ENCODE data around the gene PIK3R6. TPM values are rescaled to one million over a fixed set of nuclear protein-coding genes. Genes with fewer than 3 reads are reported as not detected.

PIK3R6 gene
- total RNA-seq, 1 experiment from 2014 or later = not detected

DNA sequence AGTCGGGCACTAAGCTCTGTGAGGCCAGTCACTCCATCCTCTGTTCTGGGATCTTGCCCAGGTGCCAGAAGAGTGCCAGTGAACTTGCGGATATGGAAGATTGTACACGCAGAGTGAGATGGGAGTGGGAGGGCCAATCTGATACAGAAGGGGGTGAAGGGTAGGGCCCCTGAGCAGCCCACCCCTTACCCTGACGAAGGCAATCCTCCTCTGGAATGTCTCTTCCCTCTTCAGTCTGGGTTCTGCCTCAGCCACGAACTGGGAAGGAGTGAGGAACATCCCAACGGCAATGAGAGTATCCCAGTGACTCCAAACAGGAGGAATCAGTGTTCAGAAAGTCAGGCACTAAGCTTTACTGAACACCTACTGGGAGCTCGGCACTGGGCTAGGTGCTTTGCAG, 11.9 kb upstream of the PIK3R6 start:
- BruUV-seq (replicated peaks) = no TSS peak
- Histone ChIP-seq H3K27me3 (replicated peaks; ENCODE audit: control insufficient read depth, insufficient read depth, low read length) (no peaks in the 10 kb centered on the region), H3K4me1 (peaks cover 11% of the 10 kb centered on the region; the same call in 1 of the 2 replicates), H3K36me3 (ENCODE audit: control insufficient read depth, insufficient read depth, low read length) (no peaks in the 10 kb centered on the region), H3K9me3 (no peaks in the 10 kb centered on the region), H3K4me3 (ENCODE audit: low read depth, low read length) (no peak overlapping the region)
- Mint-ChIP-seq H3K36me3 (ENCODE audit: insufficient read depth, unreplicated experiment) (no peaks in the 10 kb centered on the region), H3K27ac (ENCODE audit: unreplicated experiment) (no peak overlapping the region), H3K4me1 (ENCODE audit: low read depth, unreplicated experiment) (peaks cover 6% of the 10 kb centered on the region), H3K9me3 (ENCODE audit: unreplicated experiment) (no peaks in the 10 kb centered on the region), H3K27me3 (ENCODE audit: insufficient read depth, unreplicated experiment) (no peaks in the 10 kb centered on the region), H3K4me3 (ENCODE audit: unreplicated experiment) (no peak overlapping the region)
- no peak for DNase-seq
- intact Hi-C loops (cut with micrococcal nuclease; ENCODE audit: unreplicated experiment) = no loop called here
- no peak for TF ChIP-seq CTCF (IDR thresholded peaks at IDR 0.05; ENCODE audit: insufficient read depth in 1 of 2, low read depth in 1 of 2, low read length in 1 of 2, severe bottlenecking in 1 of 2, unreplicated experiment in 1 of 2)
- ChIA-PET POLR2A (no interaction called here), CTCF (no interaction called here)

- Mint-ChIP-seq H3K4me3 (ENCODE audit: unreplicated experiment) (no peak overlapping the region), H3K9me3 (ENCODE audit: unreplicated experiment) (no peaks in the 10 kb centered on the region), H3K4me1 (ENCODE audit: low read depth, unreplicated experiment) (peaks cover 6% of the 10 kb centered on the region), H3K27me3 (ENCODE audit: insufficient read depth, unreplicated experiment) (no peaks in the 10 kb centered on the region), H3K27ac (ENCODE audit: unreplicated experiment) (no peak overlapping the region), H3K36me3 (ENCODE audit: insufficient read depth, unreplicated experiment) (no peaks in the 10 kb centered on the region)
- Histone ChIP-seq H3K4me3 (ENCODE audit: low read depth, low read length) (no peak overlapping the region), H3K9me3 (no peaks in the 10 kb centered on the region), H3K36me3 (ENCODE audit: control insufficient read depth, insufficient read depth, low read length) (no peaks in the 10 kb centered on the region), H3K27me3 (replicated peaks; ENCODE audit: control insufficient read depth, insufficient read depth, low read length) (no peaks in the 10 kb centered on the region), H3K4me1 (peaks cover 14% of the 10 kb centered on the region)
- ChIA-PET CTCF (no interaction called here), POLR2A (no interaction called here)
- intact Hi-C loops (cut with micrococcal nuclease; ENCODE audit: unreplicated experiment) = no loop called here
- TF ChIP-seq CTCF (IDR thresholded peaks at IDR 0.05; ENCODE audit: insufficient read depth in 1 of 2, low read depth in 1 of 2, low read length in 1 of 2, severe bottlenecking in 1 of 2, unreplicated experiment in 1 of 2) = no peak
- no TSS peak for BruUV-seq (replicated peaks)
- no peak for DNase-seq
Measured at GRCh38 chr17:8877984-8878383, 10.5 kb upstream of the PIK3R6 start.

DNA sequence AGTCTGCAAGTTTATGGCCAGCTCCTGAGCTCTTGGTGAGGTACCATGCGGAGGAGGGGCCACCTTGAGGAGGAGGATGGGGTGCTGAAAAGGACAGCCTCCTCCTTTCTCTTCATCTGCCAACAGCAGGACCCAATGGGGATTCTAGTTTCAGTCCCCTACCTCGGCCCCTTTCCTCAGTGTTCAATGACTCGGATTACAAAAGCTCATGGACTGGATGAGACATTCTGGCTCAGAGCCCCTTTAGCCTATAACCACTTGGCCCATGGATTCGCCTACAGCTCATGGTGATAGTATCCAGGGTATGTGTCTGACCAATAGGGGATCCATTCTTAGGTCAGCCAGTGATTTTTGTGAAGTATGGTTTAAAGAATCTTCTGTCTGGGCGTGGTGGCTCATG, 8.5 kb upstream of the PIK3R6 start:
- no peaks in the 10 kb centered on the region for H3K36me3 Mint-ChIP-seq (ENCODE audit: insufficient read depth, unreplicated experiment)
- no peaks in the 10 kb centered on the region for H3K36me3 ChIP-seq (ENCODE audit: control insufficient read depth, insufficient read depth, low read length)
- no peak overlapping the region for H3K27ac Mint-ChIP-seq (ENCODE audit: unreplicated experiment)
- peaks cover 6% of the 10 kb centered on the region for H3K4me1 Mint-ChIP-seq (ENCODE audit: low read depth, unreplicated experiment)
- H3K27me3 ChIP-seq (replicated peaks; ENCODE audit: control insufficient read depth, insufficient read depth, low read length) = no peaks in the 10 kb centered on the region
- BruUV-seq (replicated peaks) = no TSS peak
- intact Hi-C loops (cut with micrococcal nuclease; ENCODE audit: unreplicated experiment) = no loop called here
- no peaks in the 10 kb centered on the region for H3K27me3 Mint-ChIP-seq (ENCODE audit: insufficient read depth, unreplicated experiment)
- no peak for TF ChIP-seq CTCF (IDR thresholded peaks at IDR 0.05; ENCODE audit: insufficient read depth in 1 of 2, low read depth in 1 of 2, low read length in 1 of 2, severe bottlenecking in 1 of 2, unreplicated experiment in 1 of 2)
- no peak overlapping the region for H3K4me3 Mint-ChIP-seq (ENCODE audit: unreplicated experiment)
- ChIA-PET POLR2A (no interaction called here), CTCF (no interaction called here)
- peaks cover 29% of the 10 kb centered on the region for H3K4me1 ChIP-seq
- no peaks in the 10 kb centered on the region for H3K9me3 Mint-ChIP-seq (ENCODE audit: unreplicated experiment)
- no peaks in the 10 kb centered on the region for H3K9me3 ChIP-seq
- DNase-seq = no peak
- no peak overlapping the region for H3K4me3 ChIP-seq (ENCODE audit: low read depth, low read length)
